ENCODE measurements around the gene MYLK4.
"Not testable (repeated sequence)": the region's sequence is repeated elsewhere in the genome, so short reads cannot be mapped to it uniquely, and the experiment has no call there.

MYLK4 gene

DNA sequence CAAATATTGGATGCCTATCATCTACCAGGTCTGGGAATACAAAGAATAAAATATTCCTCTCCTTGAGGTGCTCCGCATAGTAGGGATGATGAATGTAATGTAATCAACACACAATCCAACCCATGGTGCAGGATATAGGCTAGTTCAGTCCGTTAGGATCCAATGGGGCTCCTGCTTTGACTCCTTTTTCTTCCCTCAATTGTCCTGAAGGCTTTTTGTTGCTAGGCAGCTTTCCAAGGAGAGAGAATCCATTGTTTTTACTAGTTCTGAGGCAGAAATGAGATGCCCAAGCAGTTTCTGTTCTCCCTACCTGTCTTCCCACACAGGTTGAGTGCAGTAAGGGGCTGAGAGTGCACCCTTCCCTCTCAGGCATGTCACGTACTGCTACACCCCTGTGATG, 26.5 kb upstream of the MYLK4 start:
- DNase-seq (ENCODE audit: low spot score), result no peak

DNA sequence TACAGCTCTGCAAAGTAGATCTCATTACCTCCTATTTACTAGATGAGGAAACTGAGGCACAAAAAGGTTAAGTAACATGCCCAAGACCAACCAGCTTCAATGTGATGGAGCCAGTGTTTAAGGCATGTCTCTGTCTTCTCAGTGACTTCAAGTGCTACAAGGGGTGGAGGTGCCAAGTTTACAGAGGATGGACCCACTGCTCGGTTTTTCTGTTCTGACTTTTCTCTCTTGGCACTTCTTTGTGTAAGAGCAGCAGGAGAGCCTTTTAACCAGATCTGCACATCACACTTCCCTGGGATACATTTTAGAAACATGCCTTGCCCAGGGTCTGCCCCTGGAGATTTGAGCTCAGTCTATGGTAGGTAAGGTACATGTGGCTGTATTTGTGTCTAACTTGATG, 24.3 kb upstream of the MYLK4 start:
- no peak for DNase-seq (ENCODE audit: low spot score)

GRCh38 chr6:2773449-2773848, 22.7 kb upstream of the MYLK4 start:
- DNase-seq (ENCODE audit: low spot score), result no peak

GRCh38 chr6:2772840-2773239, 22.1 kb upstream of the MYLK4 start:
- DNase-seq (ENCODE audit: low spot score), result no peak

DNA sequence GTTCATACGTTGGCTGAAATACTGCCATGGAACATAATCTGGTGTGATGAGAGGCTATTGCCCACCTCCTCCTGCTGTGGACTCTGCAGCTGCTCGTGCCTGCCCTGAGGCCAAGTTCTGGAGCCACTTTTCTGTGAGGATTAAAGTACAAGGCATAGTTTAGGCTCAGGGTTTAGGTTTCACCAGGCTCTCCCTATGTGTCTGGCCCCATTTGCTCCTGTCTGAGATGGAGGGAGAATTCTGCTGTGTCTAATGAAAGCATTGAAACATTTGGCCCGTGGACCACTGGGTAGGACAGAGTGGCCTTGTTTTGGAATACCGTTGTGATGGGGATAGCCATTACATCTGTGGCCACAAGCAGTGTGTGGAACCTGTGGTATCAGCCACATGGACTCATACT, 20.4 kb upstream of the MYLK4 start:
- no peak for DNase-seq (ENCODE audit: low spot score)

GRCh38 chr6:2770171-2770570, 19.4 kb upstream of the MYLK4 start:
- DNase-seq (ENCODE audit: low spot score), result no peak

DNA sequence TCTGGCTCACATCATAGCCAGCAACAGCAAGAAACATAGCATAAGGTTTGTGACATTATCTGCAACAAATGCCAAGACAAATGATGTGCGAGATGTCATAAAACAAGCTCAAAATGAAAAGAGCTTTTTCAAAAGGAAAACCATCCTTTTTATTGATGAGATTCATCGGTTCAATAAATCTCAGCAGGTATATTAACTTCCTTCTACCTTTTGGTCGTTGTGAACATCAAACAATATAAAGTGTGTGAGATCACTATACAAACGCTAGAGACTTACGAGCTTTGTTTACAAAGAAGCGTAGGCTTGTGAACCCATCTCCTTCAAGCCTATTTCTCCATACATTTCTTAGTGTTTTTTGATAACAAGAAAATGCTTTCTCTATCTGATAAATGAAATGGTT, 18.0 kb upstream of the MYLK4 start:
- DNase-seq (ENCODE audit: low spot score), result no peak

DNA sequence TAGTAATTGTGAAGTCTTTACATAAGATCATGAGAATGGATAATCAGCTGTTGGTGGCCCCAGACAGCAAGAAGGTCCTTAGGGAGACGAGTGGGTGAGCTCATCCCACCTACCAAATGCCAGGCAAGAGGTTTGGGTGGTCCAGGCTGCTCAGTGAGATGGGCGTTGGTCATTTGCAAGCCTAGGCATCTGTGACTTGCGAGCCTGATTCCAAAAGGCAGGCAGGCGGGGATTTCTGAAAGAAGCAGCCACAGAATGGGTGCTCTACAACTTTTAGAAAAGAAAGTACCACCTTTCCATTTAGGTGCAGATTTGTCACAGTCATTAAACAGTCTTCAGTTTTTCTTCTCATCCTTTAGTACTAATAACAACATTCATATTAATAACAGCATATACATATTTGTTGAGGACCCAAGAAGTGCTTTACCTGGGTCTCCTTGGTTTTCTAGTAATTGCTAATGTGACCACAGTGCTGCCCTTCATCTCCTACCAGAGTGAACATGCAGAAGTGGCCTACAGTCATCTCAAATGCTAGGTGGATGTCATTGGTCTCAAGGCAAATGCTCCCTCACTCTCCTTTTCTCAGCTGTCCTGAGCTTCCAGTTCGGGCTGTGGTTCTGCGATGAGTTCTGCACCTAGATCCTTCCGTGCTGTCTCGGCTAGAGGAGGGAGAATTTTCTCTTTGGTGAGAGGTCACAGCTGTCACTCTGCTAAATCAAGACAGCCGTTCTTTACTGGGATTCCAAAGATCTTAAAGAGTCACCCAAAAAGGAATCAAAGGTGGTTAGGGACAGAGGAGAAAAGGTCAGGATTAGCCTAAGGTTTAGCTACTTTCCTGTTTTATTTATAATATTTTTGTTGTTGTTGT, 17.2 kb upstream of the MYLK4 start:
- no peak for DNase-seq (ENCODE audit: low spot score)

- DNase-seq (ENCODE audit: low spot score), result no peak
Measured at GRCh38 chr6:2766767-2767656, 16.3 kb upstream of the MYLK4 start.

DNA sequence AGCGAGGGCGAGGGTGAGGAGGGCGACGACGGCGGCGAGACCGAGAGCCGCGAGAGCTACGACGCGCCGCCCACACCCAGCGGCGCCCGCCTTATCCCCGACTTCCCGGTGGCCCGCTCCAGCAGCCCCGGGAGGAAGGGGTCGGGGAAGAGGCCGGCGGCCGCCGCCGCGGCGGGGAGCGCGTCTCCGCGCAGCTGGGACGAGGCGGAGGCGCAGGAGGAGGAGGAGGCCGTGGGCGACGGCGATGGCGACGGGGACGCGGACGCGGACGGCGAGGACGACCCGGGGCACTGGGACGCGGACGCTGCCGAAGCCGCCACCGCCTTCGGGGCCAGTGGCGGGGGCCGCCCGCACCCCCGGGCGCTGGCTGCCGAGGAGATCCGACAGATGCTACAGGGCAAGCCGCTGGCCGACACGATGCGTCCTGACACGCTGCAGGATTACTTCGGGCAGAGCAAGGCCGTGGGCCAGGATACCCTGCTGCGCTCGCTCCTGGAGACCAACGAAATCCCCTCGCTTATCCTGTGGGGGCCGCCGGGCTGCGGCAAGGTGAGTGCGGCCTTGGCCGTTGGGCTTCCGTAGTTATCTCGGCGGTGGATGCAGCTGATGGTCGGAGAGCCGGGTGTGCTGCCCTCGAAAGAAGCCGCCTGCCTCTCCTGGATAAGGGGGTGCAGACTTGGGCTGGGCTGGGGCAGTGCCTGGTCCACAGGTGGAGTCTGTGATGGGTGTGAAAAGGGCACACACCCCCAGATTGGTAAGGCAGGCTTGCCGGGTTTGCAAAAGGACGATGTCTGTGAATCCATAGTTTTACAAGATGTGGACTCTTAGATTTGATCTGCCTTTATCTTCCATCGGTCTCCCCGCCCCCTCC, 15.4 kb upstream of the MYLK4 start:
- DNase-seq (ENCODE audit: low spot score), result no peak

- peak; percentile 98 for DNase-seq (ENCODE audit: low spot score)
Measured at GRCh38 chr6:2765166-2765895, 14.6 kb upstream of the MYLK4 start, which contains the start of gene WRNIP1. TSS of gene WRNIP1 (plus strand) at chr6:2765393. CDS start at chr6:2765623, 230 bp downstream.

GRCh38 chr6:2764610-2765165, 14.0 kb upstream of the MYLK4 start:
- DNase-seq (ENCODE audit: low spot score), result peak; percentile 71

DNA sequence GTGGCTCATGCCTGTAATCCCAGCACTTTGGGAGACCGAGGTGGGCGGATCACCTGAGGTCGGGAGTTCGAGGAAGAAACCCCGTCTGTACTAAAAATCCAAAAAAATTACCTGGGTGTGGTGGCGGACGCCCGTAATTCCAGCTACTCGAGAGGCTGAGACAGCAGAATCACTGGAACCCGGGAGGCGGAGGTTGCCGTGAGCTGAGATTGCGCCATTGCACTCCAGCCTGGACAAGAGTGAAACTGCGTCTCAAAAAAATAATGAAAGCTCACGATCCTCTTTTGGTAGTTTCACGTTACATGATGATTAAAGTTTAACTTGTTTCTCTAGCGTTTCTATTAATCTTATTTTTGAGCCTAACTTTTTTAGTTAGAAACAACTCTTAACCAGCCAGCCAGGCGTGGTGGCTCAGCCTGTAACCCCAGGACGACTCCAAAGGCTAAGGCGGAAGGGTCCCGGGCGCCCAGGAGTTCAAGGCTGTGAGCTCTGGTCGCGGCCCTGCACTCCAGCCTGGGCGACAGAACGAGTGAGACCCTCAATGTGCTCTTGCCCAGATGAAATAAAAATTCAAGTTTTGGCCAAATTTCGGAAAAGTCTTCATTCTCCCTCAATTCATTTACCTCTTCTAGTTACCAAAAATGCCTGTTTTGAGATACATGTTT, 13.3 kb upstream of the MYLK4 start:
- DNase-seq (ENCODE audit: low spot score), result no peak

DNA sequence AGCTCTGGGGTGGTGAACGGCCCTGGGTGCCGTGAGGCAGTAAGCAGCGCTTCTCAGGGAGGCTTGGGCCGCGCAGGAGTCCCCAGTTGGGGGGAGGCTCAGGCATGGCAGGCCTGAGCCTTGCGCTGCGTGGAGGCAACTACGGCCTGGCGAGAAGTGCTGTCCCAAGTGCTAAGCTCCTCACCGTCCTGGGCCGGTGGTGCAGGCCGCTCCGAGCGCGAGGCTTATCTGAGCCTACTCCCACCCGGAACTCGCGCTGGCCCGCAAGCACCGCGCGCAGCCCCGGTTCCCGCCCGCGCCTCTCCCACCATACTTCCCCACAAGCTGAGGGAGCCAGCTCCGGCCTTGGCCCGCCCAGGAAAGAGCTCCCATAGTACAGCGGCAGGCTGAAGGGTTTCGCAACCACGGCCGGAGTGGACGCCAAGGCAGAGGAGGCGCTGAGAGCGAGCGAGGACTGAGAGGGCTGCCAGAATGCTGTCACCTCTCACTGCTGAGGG, 12.7 kb upstream of the MYLK4 start:
- DNase-seq (ENCODE audit: low spot score), result no peak

DNA sequence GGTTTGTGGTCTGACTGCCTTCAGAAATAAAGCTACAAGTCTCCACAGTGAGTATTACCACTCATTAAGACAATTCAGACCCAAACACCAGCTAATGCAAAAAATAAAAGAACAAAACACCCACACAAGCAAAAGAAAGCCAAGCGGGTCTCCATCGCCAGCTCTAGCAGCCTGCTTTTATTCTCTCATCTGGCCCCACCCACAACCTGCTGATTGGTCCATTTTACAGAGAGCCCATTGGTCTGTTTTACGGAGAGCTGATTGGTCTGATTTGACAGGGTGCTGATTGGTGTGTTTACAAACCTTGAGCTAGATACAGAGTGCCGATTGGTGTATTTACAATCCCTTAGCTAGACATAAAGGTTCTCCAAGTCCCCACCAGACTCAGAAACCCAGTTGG, 12.1 kb upstream of the MYLK4 start:
- not testable (repeated sequence) for DNase-seq (ENCODE audit: low spot score)

- DNase-seq (ENCODE audit: low spot score), result peak; percentile 62
Measured at GRCh38 chr6:2760882-2761842, 10.4 kb upstream of the MYLK4 start.

DNA sequence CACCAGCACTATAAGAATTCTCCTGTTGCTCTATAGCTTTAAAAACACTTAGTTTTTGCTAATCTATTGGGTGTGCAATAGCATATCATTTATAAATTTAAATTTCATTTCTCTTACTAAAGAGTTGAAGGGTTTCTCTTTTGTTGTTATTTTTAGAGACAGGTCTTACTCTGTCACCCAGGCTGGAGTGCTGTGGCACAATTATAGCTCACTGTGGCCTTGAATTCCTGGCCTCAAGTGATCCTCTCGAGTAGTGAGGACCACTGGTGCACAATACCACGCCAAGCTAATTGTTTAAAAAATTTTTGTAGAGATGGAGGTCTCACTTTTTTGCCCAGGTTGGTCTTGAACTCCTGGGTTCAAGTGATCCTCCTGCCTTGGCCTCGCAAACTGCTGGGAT, 8.3 kb upstream of the MYLK4 start:
- DNase-seq (ENCODE audit: low spot score), result no peak

DNA sequence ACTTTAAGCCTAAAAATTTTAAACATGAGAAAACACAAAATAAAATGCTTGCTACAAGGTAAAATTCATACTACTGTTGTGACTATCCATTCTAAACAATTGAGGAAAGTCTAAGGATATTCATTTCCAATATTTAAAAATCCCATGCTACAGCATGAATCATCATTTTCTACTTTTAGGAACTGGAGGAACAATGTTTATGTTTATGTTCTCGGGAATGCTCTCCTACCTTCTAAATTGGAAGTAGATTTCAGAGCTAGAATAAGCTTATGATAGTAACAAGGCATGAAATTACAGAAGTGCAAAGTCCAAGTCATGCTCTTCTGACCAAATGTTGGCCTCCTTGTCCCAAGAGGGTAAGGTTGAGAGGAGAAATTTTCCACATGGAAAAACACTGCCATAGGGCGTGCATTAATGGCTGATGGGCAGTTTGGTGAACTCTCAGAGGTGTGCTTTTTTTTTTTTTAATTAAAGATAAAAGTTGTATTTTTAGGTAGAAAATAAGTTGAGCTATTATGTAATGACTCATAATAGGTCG, 6.0 kb upstream of the MYLK4 start:
- no peak for DNase-seq (ENCODE audit: low spot score)

DNA sequence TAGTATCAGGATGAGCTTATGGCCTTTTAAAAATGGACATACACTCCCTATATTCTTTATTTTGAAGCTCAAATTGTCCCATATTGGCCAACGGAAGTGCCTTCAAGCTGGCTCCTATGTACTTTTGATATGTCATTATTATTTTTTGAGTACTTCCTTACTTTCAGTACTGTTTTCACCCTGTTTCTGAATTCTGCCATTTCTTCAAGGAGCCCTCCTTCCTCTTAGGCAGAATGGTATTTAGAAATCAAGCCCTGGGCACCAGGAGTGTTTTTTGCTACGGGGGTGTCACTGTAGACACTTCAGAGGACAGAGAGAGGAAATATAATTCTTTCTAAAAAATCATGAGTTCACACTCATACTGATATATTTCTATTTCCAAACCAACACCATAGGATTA, 5.5 kb upstream of the MYLK4 start:
- no peak for DNase-seq (ENCODE audit: low spot score)

All from CD4-positive, alpha-beta T cell treated with Interleukin-2 at 100 ng/mL for 4 hours (primary cell).